Measurements from ENCODE around the gene APC.

The APC gene

DNA sequence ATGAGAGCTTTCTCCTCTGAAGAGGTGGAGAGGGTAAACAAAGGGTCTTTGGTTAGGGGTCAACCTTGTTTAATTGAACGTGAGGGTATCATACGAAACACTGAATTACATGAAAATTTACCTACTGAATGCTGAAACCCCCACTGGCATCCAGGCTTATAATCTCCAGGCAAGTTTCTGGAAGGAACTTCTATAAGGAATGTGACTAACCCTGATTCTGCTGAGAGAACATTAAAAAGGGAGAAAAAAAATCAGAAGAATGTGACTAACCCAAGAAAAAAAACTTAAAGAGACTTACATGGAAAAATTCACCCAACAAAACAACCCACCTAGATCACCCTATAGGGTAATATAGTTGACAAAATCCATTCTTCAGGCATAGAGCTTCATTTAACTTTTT, 55.5 kb downstream of the APC start:
- TF ChIP-seq CTCF (IDR thresholded peaks at IDR 0.05; ENCODE audit: control insufficient read depth, extremely low read depth, insufficient read depth): no peak
- H3K4me3 ChIP-seq (ENCODE audit: low read depth, low read length): no peak overlapping the region
- DNase-seq (ENCODE audit: low read depth): no peak

GRCh38 chr5:112794410-112794809, 56.7 kb downstream of the APC start:
- DNase-seq (ENCODE audit: low read depth): no peak
- TF ChIP-seq CTCF (IDR thresholded peaks at IDR 0.05; ENCODE audit: control insufficient read depth, extremely low read depth, insufficient read depth): no peak
- no peak overlapping the region for H3K4me3 ChIP-seq (ENCODE audit: low read depth, low read length)

- no peak for DNase-seq (ENCODE audit: low read depth)
- no peak for TF ChIP-seq CTCF (IDR thresholded peaks at IDR 0.05; ENCODE audit: control insufficient read depth, extremely low read depth, insufficient read depth)
- no peak overlapping the region for H3K4me3 ChIP-seq (ENCODE audit: low read depth, low read length)
Measured at GRCh38 chr5:112795342-112795741, 57.7 kb downstream of the APC start.

GRCh38 chr5:112795944-112796678, 58.4 kb downstream of the APC start:
- no peak overlapping the region for H3K4me3 ChIP-seq (ENCODE audit: low read depth, low read length)
- TF ChIP-seq CTCF (IDR thresholded peaks at IDR 0.05; ENCODE audit: control insufficient read depth, extremely low read depth, insufficient read depth): no peak
- DNase-seq (ENCODE audit: low read depth): no peak

- DNase-seq (ENCODE audit: low read depth): no peak
- no peak for TF ChIP-seq CTCF (IDR thresholded peaks at IDR 0.05; ENCODE audit: control insufficient read depth, extremely low read depth, insufficient read depth)
- no peak overlapping the region for H3K4me3 ChIP-seq (ENCODE audit: low read depth, low read length)
Measured at GRCh38 chr5:112799661-112800060, 62.0 kb downstream of the APC start.

DNA sequence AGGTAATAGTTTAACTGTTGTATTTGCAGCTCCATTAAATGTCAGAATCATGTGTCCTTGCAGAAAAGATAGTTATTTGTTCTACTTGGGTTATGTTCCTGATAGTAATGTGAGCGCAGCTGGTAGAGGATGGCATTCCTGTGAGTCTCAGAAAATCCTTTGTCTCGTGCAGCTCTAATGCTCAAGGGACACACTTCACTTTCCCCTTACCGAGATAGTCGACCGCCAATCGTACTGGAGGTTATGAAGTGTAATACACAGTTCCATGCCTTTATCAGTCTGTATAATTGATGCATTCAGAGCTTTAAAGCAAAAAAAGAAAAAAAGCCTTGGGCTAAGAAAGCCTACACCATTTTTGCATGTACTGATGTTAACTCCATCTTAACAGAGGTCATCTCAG, 63.2 kb downstream of the APC start:
- H3K4me3 ChIP-seq (ENCODE audit: low read depth, low read length): no peak overlapping the region
- TF ChIP-seq CTCF (IDR thresholded peaks at IDR 0.05; ENCODE audit: control insufficient read depth, extremely low read depth, insufficient read depth): no peak
- DNase-seq (ENCODE audit: low read depth): no peak

- TF ChIP-seq CTCF (IDR thresholded peaks at IDR 0.05; ENCODE audit: control insufficient read depth, extremely low read depth, insufficient read depth): no peak
- no peak for DNase-seq (ENCODE audit: low read depth)
- H3K4me3 ChIP-seq (ENCODE audit: low read depth, low read length): no peak overlapping the region
Measured at GRCh38 chr5:112811023-112811422, 73.3 kb downstream of the APC start.

Data from LNCaP clone FGC (cell line).